GM12878 (cell line): Measurements from ENCODE around the gene TMEM209.

Experiments
- ATF2 ChIP-seq: IDR thresholded peaks from 2 replicates; pipeline ENCODE4 v1.6.1; 2012; ENCODE audit warnings: low read length, inconsistent platforms
- BHLHE40 ChIP-seq, 2 experiments: fragments of 450-650 bp in 1 of 2; IDR thresholded peaks; 2 replicates each; pipeline ENCODE4 v1.6.1; 2011 to 2017; ENCODE audit warnings: low read depth in 2 of 2, borderline replicate concordance in 1 of 2, improper control_type of control experiment in 1 of 2, low read length in 1 of 2, mild to moderate bottlenecking in 1 of 2
- CTCF ChIP-seq, 3 experiments: IDR thresholded peaks in 2 of 3; conservative IDR thresholded peaks in 1 of 3; 2 replicates each; pipeline ENCODE4 v1.5.1; 2011; ENCODE audit warnings: low read depth in 3 of 3, low read length in 3 of 3, mild to moderate bottlenecking in 3 of 3, control low read depth in 2 of 3, moderate library complexity in 2 of 3, inconsistent platforms in 1 of 3, mixed read lengths in 1 of 3; ENCODE audit not compliant: control insufficient read depth in 2 of 3, insufficient read depth in 1 of 3; ENCODE audit errors: extremely low read depth in 1 of 3
- NR2C2 ChIP-seq: IDR thresholded peaks from 2 replicates; pipeline ENCODE4 v1.6.1; 2011; ENCODE audit warnings: borderline replicate concordance, low read depth; ENCODE audit not compliant: control insufficient read depth, insufficient read length
- PKNOX1 ChIP-seq: fragments of 450-650 bp; IDR thresholded peaks from 2 replicates; pipeline ENCODE4 v1.6.1; 2016; ENCODE audit warnings: mild to moderate bottlenecking
- PML ChIP-seq: IDR thresholded peaks from 2 replicates; pipeline ENCODE4 v1.6.1; 2012; ENCODE audit warnings: low read length, inconsistent platforms
- YY1 ChIP-seq: IDR thresholded peaks from 2 replicates; pipeline ENCODE4 v1.6.1; 2011; ENCODE audit warnings: low read depth, mild to moderate bottlenecking, low read length
- ZNF384 ChIP-seq: IDR thresholded peaks from 2 replicates; pipeline ENCODE4 v1.6.1; 2012; ENCODE audit warnings: low read depth, mild to moderate bottlenecking, low read length, improper control_type of control experiment, borderline replicate concordance
- TF ChIP-seq, protein P1 (sequence below): IDR thresholded peaks from 2 replicates; pipeline ENCODE4 v1.6.1; 2011; ENCODE audit warnings: low read depth, mild to moderate bottlenecking, low read length, moderate library complexity, borderline replicate concordance; ENCODE audit errors: extremely low read depth
- TF ChIP-seq, protein P2 (sequence below): IDR thresholded peaks from 2 replicates; pipeline ENCODE4 v1.6.1; 2012; ENCODE audit warnings: low read depth, low read length, improper control_type of control experiment

- TF ChIP-seq ATF2 = no peak
- no peak for TF ChIP-seq YY1
- no peak for TF ChIP-seq CTCF (IDR thresholded peaks at IDR 0.05 in 2 of 3, conservative IDR thresholded peaks at IDR 0.05 in 1 of 3; ENCODE audit: control insufficient read depth in 2 of 3, extremely low read depth in 1 of 3, insufficient read depth in 1 of 3, low read depth in 3 of 3, low read length in 3 of 3)
- no peak for TF ChIP-seq ZNF384
- no peak for TF ChIP-seq PML
- TF ChIP-seq NR2C2 = no peak
- TF ChIP-seq PKNOX1 = no peak
- no peak for TF ChIP-seq BHLHE40 (IDR thresholded peaks at IDR 0.05; ENCODE audit: borderline replicate concordance in 1 of 2, low read depth in 2 of 2, low read length in 1 of 2)
- TF ChIP-seq, protein P1, sequence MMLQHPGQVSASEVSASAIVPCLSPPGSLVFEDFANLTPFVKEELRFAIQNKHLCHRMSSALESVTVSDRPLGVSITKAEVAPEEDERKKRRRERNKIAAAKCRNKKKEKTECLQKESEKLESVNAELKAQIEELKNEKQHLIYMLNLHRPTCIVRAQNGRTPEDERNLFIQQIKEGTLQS = no peak
- TF ChIP-seq, protein P2, sequence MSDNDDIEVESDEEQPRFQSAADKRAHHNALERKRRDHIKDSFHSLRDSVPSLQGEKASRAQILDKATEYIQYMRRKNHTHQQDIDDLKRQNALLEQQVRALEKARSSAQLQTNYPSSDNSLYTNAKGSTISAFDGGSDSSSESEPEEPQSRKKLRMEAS = no peak
These were observed 1.8 kb upstream of the TMEM209 start for GRCh38 chr7:130207033-130207432.
